Endothelial cell of umbilical vein (primary cell): ENCODE results near the gene P2RY2.

ENCODE experiments used
- CTCF ChIP-seq, 2 donors: IDR thresholded peaks; 1 replicate in 1 of 2; 2 replicates in 1 of 2; pipeline ENCODE4 v1.5.1; 2011; ENCODE audit warnings: low read length in 2 of 2, mild to moderate bottlenecking in 2 of 2, moderate library complexity in 2 of 2, control low read depth in 1 of 2, inconsistent platforms in 1 of 2, low read depth in 1 of 2; ENCODE audit not compliant: insufficient read depth in 1 of 2; ENCODE audit errors: extremely low read depth in 1 of 2
- EZH2 ChIP-seq: IDR thresholded peaks from 2 replicates; pipeline ENCODE4 v1.6.1; 2012; ENCODE audit warnings: borderline replicate concordance, low read depth, mild to moderate bottlenecking, moderate library complexity, low read length, inconsistent platforms; ENCODE audit not compliant: severe bottlenecking
- JUN ChIP-seq: IDR thresholded peaks from 2 replicates; pipeline ENCODE4 v1.6.1; 2011; ENCODE audit warnings: borderline replicate concordance, low read depth; ENCODE audit not compliant: insufficient read length, insufficient read depth
- MAX ChIP-seq: IDR thresholded peaks from 2 replicates; pipeline ENCODE4 v1.6.1; 2011; ENCODE audit not compliant: insufficient read depth, insufficient read length
- MYC ChIP-seq: IDR thresholded peaks from one replicate; pipeline ENCODE4 v1.6.1; 2011; ENCODE audit warnings: mild to moderate bottlenecking, low read depth, low read length
- POLR2A ChIP-seq: IDR thresholded peaks from 2 replicates; pipeline ENCODE4 v1.6.1; 2012; ENCODE audit warnings: low read depth, mild to moderate bottlenecking, control low read depth, low read length
- POLR2AphosphoS5 ChIP-seq: IDR thresholded peaks from 2 replicates; pipeline ENCODE4 v1.6.1; 2012; ENCODE audit warnings: low read depth, mild to moderate bottlenecking, control low read depth, low read length, moderate library complexity; ENCODE audit not compliant: insufficient read depth

GRCh38 chr11:73271936-73272679, 54.0 kb downstream of the P2RY2 start, which contains the start of gene P2RY6:
- TF ChIP-seq CTCF (IDR thresholded peaks at IDR 0.05; ENCODE audit: extremely low read depth in 1 of 2, insufficient read depth in 1 of 2, low read depth in 1 of 2, low read length in 2 of 2) (no peak), POLR2AphosphoS5 (no peak), EZH2 (no peak), POLR2A (no peak), JUN (no peak), MYC (no peak), MAX (no peak)
